Measurements from ENCODE around the gene TRAF1.

TRAF1 gene

GRCh38 chr9:120940573-120940972 lies 14.0 kb upstream of the TRAF1 start:
- no peak for DNase-seq (ENCODE audit: low read depth in 2 of 2)

GRCh38 chr9:120938851-120939250 lies 12.3 kb upstream of the TRAF1 start:
- DNase-seq (ENCODE audit: low read depth in 2 of 2): no peak

GRCh38 chr9:120937596-120937995 lies 11.0 kb upstream of the TRAF1 start:
- DNase-seq (ENCODE audit: low read depth in 2 of 2): no peak

- DNase-seq (ENCODE audit: low read depth in 2 of 2): no peak
Observed at GRCh38 chr9:120937127-120937526, 10.5 kb upstream of the TRAF1 start.

- no peak for DNase-seq (ENCODE audit: low read depth in 2 of 2)
Observed at GRCh38 chr9:120936764-120937122, 10.1 kb upstream of the TRAF1 start.

- peak; percentile 79 to 96 for DNase-seq (ENCODE audit: low read depth in 2 of 2)
Observed at GRCh38 chr9:120936011-120936763, 9.6 kb upstream of the TRAF1 start.

GRCh38 chr9:120935383-120935857 lies 8.8 kb upstream of the TRAF1 start:
- DNase-seq (ENCODE audit: low read depth in 2 of 2): no peak

- DNase-seq (ENCODE audit: low read depth in 2 of 2): no peak
Observed at GRCh38 chr9:120934281-120934680, 7.7 kb upstream of the TRAF1 start.

GRCh38 chr9:120933310-120934055 lies 6.9 kb upstream of the TRAF1 start:
- no peak for DNase-seq (ENCODE audit: low read depth in 2 of 2)

- DNase-seq (ENCODE audit: low read depth in 2 of 2): no peak
Observed at GRCh38 chr9:120932086-120932823, 5.7 kb upstream of the TRAF1 start.

- DNase-seq (ENCODE audit: low read depth in 2 of 2): peak; percentile 44 to 53
Observed at GRCh38 chr9:120931231-120932085, 4.9 kb upstream of the TRAF1 start.

GRCh38 chr9:120929229-120929791 lies 2.7 kb upstream of the TRAF1 start:
- DNase-seq (ENCODE audit: low read depth in 2 of 2): no peak

- DNase-seq (ENCODE audit: low read depth in 2 of 2): peak in 1 of 2 experiments; percentile 62
Observed at GRCh38 chr9:120928483-120929228, 2.1 kb upstream of the TRAF1 start.

- peak in 1 of 2 experiments; percentile 52 for DNase-seq (ENCODE audit: low read depth in 2 of 2)
Observed at GRCh38 chr9:120928015-120928482, 1.5 kb upstream of the TRAF1 start.

GRCh38 chr9:120927269-120928014 lies 846 bp upstream of the TRAF1 start:
- no peak for DNase-seq (ENCODE audit: low read depth in 2 of 2)

- DNase-seq (ENCODE audit: low read depth in 2 of 2): peak; percentile 70 to 83
Observed at GRCh38 chr9:120925535-120926396, 830 bp downstream of the TRAF1 start.

- DNase-seq (ENCODE audit: low read depth in 2 of 2): no peak
Observed at GRCh38 chr9:120924698-120925534, 1.7 kb downstream of the TRAF1 start.

All from stimulated activated CD4-positive, alpha-beta T cell treated with anti-CD3 and anti-CD28 coated beads, Interleukin-12 subunit alpha, Interleukin-12 subunit beta, amount 100 ng/mL, for 24 hours (primary cell).